ENCODE data around the gene OXTR.

- TF ChIP-seq, protein P1, sequence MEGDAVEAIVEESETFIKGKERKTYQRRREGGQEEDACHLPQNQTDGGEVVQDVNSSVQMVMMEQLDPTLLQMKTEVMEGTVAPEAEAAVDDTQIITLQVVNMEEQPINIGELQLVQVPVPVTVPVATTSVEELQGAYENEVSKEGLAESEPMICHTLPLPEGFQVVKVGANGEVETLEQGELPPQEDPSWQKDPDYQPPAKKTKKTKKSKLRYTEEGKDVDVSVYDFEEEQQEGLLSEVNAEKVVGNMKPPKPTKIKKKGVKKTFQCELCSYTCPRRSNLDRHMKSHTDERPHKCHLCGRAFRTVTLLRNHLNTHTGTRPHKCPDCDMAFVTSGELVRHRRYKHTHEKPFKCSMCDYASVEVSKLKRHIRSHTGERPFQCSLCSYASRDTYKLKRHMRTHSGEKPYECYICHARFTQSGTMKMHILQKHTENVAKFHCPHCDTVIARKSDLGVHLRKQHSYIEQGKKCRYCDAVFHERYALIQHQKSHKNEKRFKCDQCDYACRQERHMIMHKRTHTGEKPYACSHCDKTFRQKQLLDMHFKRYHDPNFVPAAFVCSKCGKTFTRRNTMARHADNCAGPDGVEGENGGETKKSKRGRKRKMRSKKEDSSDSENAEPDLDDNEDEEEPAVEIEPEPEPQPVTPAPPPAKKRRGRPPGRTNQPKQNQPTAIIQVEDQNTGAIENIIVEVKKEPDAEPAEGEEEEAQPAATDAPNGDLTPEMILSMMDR (IDR thresholded peaks at IDR 0.05; ENCODE audit: low read length): no peak
- TF ChIP-seq EZH2 (optimal IDR thresholded peaks at IDR 0.05; ENCODE audit: low read depth, low read length) (no peak), EZH2phosphoT487 (IDR thresholded peaks at IDR 0.05; ENCODE audit: low read length) (no peak)
These were observed 38.8 kb downstream of the OXTR start for GRCh38 chr3:8730656-8731055.
